ENCODE data around the gene HOXB3.

HOXB3 gene

DNA sequence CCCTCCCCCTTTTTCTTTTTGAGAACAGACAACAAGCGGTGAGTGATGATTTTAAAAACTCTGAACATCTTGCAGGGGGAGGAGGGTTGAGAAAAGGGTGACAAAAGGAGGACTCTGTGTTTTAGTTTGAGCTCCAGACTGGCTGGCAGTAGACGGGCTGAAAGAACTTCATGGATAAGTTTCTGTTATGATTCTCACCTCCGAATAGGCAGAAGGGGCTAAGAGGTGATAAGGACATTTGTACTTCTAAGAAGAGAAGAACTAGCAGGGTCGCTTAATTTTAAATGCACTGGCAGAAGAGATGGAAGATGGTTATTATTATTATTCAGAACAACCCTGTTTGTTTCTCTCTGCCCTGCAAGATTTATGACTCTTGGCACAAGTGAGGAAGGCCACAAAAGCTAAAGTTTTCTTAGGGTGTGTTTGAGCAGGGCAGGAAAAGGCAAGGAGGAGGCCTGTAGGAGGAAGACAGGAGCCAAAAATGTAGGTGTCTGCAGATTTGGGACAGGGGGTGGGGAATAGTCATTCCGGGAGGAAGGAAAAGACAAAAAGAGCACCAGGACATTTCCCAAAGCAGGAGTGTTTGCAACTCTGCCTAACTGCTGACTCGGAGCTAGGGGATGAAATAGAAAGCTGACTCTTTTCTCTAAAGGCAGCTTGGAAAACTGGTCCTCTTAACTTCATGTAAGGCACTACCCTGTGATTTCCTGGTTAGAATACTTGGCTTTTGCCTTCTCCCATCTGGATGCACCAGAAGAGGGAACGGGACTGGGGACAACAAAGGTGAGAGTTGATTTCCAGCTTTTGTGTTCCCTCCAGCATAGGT is 33.3 kb downstream of the HOXB3 start:
- DNase-seq (ENCODE audit: low read depth) = no peak

DNA sequence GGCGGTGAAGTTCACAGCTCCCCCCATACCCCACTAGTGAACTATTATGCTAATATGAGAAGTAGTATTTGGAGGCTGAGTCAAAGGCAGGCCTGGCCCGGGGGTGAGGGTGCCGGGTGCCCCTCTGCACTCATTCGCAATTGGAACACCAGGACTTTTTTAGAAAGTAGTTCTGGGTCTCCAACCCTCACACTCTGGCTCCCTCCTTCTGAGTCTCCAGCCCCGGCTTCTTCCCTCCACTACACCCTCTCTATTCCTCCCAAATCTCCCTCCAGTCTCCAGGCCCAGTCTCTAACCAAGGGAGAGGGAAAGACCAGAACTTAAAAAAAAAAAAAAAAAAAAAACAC is 33.8 kb downstream of the HOXB3 start:
- DNase-seq (ENCODE audit: low read depth) = no peak

DNA sequence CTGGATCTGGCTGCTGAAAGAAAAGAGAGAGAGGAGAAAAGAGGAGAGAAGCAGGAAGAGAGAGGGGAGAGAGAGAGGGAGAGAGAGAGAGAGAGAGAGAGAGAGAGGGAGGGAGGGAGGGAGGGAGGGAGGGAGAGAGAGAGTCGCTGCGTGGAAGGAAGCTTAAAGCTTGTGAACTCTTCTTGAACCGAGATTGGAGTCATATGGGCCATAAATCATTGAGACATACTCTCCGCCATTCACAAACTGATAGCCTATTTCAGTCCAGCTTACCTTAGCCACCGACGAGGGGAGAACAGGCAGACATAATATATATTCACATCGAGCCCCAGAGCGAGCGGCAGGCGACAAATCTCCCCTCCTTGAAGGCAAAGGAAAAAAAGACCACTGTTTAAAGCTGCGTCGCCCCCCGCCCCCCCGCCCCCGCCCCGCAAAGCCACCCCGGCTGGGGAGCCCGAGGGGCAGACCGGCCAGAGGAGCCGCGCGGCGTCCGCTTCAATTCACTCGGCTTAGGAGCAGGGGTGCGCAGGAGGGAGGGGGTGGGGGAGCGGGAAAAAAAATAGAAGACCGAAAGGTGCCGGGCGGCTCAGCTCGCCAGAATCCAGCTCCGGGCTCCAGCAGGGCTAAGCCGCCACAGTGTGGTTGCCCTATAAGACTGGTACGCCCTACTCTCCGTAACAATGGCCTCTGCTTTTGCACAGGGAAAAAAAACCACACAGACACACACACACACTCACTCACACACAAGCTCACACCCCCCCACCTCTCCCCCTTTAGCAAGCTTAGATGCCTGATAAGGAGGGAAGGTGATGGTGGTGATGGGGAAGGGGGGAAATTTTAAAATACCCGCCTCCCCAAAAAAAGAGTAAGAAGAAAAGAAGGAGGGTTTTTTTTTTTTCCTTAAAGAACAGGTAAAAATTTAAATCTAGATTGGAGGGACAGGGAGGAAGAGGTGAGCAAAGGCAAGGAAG is 34.5 kb downstream of the HOXB3 start:
- no peak for DNase-seq (ENCODE audit: low read depth)

DNA sequence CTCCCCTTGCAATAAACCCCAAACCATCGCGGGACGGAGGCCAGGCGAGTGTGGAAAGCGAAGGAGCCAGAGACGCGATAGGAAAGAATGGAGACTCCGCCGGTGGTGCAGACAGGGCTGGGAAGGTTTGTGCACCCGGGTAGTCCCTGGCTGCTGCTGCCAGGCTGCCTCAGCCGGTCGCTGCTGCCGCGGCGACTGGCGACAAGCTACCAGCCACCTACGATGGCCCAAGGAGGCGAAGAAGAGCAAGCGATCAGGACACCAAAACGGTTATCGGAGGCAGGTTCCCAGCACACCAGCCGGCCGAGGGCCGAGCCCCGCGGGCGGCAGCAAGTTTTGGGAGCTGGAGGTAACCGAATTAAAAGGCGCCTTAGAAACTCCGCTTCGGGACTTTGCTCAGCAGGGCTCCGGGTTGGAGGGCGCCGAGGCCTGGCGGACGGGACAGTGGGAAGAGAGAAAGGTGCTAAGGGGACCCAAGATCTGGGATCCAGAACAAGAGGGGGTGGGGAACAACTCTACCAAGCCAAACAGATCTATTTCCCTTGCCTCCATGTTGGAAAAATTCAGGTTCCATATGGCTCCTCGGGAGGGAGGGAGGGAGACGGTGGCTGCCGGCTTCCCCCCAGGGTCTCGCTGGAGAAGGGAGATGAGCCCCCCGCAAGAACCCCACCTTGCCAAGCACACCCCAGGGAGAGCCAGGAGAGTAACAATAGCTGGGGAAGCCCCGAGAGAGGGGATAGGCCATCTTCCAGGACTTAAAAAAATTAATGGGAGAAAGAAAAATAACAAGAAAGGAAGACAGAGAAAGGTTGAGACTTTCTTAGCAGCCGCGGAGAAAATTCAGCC is 35.4 kb downstream of the HOXB3 start:
- DNase-seq (ENCODE audit: low read depth) = no peak

DNA sequence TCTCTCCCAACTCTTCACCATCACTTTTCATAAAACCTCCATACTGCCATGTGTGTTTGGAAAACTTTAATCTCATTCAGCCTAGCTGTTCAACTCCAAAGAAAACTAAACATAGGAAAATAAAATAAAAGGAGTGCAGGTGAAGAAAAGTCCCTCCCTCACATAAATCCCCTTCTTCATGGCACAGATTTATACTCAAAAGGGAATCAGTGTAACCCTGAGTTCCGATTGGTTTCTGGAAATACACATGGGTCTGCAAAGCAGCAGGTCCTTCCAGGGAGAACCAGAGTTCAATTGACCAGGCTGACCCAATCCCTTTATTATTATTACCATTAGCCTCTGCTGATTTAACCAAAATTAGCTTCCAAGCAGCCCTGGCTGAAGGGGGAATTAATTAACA is 36.2 kb downstream of the HOXB3 start:
- no peak for DNase-seq (ENCODE audit: low read depth)

DNA sequence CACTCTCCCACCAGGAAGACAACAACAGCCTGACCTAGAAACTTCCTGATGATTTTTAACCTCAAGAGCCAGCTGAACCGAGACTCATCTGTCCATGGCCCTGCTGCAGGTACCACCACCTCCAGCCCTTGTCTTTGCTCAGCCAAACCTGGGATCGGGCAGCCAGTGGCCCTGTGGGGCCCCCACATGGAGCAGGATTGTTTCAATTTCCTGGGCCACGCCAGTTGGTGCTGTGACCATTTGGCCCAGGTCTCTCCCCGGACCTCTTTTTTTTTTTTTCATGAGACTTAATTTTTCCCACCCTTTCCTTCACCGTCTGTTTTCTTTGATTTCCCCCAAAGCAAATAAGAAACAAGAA is 36.9 kb downstream of the HOXB3 start:
- DNase-seq (ENCODE audit: low read depth) = no peak

DNA sequence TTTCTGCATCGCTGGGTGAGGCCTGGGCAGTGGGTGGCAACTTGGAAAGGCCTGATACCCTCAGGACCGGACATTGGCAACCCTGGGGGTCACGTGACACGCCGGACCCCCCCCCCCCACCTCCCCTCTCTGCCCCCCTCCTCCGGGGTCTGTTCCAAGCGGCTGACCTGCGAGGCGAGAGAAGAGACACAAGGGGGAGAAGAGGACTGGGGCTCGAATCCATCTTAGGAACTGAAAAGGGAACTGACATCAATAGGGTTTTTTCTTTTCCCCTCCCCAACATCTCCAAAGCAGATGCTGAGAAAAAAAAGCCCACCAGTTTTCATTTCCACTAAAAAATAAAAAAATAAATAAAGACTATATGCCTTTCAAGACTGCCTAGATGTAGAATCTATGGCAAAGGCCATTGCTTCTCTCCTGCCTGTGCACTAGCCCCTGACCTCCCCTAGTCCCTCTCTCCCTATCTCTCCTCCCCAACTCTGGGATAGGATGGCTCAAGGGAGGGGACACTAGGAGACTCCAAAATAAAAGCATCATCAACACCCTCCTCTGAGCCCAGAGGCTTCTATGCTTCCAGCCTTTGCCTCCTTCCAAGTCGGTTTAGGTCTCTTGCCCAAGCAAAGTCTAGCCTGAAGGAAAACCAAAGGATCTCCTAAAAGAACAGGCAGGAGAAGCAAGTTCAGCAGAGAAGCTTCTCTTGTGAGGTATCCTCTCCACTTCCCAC is 37.4 kb downstream of the HOXB3 start:
- DNase-seq (ENCODE audit: low read depth) = no peak

DNA sequence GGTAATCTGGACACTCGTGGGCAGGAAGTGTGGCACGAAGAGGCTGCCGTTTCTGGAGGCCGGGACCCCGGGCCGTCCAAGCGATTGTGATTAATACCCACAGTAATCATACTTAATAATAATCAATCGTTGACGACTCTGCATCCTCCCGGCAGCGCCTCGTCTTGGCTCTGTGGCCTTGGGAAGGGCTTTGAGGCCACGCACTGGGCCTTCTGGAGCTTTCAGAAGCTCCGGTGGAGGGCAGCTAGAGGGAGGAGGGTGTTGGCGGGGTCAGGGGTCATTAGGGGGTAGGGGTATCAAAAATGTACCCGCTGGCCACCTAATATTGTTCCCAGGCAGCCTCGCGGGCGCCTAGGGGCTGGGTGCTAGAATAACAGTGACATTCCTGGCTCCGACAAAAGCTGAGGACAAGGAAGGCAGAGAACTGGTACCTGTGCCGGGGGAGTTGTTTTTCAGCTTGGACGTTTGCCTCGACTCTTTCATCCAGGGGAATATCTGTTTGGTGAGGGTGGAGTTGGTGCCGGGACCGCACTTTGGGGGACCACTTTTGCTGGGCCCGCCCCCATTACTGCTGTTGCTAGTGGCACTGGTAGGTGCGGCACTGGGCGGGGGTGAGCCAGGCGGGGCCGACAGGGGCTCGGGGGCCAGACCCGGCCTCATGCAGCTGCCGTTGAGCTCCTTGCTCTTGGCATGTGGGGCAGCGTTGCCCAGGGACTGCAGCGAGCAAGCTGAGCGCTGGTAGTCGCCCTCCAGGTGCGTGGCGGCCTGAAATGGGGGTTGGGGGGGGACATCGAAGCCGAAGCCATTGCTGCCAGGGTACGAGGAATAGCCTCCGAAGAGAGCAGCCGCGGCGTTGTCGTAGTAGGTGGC is 38.2 kb downstream of the HOXB3 start:
- DNase-seq (ENCODE audit: low read depth) = no peak

DNA sequence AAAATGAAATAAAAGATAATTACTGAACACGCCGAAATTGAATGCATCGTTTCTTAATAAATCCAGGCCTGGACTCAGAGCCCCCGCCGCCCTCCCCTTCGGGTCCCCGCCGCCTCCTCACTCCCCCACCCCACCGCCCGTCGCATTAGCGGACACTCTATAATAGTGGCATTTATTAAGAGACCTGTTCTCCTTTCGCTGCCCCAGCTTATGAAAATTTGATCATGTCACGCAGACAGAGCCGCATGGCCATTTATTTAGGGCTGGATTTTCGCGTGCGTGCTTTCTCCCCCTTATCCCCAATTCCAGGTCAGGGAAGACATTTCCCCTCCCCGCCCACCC is 38.9 kb downstream of the HOXB3 start:
- DNase-seq (ENCODE audit: low read depth) = no peak

DNA sequence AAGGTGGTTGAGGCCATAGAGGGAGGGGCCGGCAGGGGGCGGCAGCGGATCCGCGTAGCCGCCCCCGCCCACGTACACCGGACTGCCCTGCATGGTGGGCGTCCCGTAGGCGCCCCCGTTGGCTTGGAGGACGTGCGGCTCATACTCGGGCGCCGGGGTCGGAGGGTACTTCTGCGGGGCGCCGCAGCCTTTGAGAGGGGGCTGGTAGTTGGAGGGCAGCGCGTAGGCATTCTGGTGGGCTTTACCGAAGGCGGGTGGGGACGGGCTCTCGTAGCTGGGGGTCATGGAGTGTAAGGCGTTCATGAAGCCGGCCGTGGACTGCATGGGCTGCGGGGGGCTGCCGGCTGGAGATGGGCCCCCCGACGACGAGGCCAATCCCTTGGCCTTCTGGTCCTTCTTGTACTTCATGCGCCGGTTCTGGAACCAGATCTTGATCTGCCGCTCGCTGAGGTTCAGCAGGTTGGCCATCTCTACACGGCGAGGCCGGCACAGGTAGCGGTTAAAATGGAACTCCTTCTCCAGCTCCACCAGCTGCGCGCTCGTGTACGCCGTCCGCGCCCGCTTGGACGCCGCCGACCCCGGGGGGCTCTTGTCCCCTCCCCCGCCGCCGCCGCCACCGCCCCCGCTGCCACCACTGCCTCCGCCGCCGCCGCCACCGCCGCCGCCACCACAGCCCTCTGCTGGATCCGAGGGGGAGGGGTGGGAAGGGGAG is 39.4 kb downstream of the HOXB3 start:
- no peak for DNase-seq (ENCODE audit: low read depth)

DNA sequence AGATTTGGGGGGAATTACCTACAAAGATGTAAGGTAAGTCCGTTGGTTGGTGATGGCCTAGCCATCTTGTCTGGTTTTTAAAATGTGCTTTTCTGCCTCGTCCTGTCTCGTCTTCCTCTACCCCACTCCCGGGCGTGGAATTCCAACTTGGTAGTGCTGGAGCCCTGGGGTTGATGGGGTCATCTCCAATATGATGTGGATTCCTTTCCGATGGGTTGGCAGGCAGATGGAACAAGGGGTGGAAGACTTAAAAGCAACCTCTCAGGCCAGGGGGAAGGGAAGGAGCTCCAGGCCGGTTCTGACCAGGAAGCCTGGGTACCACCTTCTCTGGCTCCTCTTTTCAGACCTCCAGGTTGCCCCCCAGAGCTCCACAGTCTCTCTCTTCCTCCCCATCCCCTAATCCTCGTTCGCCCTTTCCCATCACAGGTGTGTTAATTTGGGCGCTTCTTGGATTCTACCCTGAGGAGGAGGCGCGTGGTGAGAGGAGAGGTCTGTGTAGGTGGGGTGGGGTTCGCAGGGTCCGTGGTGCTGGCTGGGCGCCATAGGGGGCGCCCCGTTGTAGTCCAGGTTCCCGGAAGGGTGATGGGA is 40.0 kb downstream of the HOXB3 start:
- no peak for DNase-seq (ENCODE audit: low read depth)

DNA sequence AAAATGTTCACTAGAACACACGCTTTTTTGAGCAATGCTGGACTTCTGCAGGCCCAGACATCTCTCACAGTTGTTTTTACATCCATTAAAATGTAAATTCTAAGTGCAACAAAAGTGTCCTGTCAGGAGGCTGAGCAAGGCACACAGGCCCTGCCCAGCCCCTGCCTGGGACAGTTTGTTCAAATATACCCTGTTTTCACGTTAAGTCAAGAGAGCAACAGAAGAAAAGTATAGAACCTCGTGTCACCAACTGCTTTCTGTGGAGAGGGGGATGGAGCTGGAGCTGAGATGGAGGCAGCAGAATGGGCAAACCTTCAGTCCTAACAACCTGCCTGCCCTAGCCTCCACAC is 40.8 kb downstream of the HOXB3 start:
- DNase-seq (ENCODE audit: low read depth) = no peak

DNA sequence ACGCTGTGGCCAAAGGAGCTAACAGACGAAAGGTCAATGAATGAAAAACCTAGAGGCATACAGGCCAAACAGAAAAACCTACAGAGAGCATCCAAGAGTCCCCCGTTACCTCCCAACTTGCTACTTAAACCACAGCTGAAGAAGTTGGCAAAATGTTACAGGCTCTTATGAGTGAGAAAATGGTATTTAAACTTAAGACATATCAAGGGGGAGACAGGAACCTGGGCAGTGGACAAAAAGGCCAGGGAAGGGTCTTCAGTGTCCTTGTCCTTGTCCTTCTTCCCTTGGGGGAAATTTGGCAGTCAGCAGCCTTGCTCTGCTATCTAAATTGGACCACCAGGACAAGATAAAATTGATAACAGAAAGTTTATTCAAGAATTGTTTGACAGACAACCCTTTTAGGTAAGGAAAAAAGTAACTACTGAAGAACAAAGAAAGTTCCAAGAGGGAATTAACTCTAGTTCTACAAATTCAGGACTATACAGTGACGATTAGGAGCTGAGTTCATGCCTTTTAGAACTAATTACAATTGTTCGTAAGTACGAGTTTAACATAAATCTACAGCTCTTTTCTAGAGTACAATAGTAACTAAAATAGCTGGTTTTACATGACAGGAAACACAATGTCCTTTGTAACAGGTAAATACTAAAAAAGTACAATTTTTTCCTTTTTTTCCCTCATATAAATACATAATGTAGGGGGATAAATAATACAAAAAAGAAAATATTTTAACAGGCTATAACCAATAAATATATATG is 41.3 kb downstream of the HOXB3 start:
- no peak for DNase-seq (ENCODE audit: low read depth)

DNA sequence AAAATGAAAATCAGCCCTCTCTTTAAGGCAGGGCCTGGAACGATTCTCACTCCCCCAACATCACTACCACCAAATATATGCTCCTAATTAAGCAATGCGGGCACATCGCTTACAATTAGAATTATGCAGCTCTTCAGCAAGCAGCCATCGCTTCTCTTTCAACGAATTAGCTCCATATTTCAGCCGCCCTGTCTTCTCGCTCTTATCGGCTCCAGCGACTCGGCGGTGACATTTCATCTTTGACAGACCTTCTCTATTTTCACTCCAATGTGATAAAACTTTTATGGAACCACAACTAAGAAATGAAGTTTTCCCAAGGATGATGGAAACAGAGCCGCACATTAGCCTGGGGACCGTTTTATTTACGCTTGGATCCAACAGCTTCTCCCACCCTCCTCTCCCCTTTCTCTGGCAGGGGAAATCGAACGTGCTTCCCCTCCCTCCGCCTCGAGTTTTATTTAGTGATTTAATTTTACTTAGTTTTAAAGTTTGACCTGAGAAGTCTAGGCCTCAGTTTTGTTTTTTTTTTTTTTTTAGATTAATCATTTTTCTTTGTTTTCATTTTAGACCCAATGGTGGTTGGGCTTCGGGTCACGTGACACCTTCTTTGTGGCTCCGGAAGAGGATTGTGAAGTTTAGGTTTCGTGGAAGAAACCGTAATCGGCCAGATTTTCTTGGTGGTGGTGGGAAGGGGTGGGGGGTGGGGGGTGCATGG is 42.1 kb downstream of the HOXB3 start:
- no peak for DNase-seq (ENCODE audit: low read depth)

DNA sequence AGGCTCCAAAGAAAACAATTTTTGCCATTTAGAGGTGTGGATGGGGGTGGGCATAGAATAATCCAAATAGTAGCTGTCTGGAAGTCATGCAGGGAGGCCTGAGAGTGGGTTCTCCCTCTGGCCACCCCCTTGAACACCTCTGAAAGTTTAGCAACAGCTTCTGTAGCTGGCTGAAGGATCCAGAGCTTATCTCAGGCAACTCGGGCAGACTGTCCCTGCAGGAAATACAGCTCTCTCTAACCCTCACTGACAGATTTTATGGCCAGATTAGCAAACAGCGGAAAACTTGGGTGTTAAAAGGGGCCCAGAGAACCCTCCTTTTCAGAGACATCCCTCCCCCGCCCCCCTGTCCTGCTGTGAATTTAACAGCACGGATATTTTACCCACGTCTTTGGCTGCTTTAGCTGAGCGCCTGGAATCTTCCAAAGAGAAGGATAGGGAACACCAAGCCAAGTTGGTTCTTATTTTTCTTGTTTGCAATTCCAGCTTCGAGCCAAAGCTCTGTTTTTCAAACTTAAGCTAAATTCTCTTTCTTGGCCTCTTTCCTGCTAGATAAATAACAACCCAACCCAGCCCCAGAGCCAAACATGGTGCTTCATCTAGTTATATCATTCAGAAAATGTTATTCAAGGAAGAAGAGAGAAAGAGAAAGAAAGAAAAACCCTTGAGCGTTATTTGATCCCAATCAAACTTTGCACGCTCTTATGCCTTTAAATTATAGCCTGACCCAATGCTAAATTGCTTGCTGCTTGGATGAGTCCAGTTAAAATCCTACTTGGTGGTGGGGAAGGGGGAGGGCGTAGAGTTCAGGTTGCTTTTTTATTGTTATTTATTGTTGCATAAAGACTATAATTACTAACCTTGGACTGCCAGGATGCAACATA is 42.9 kb downstream of the HOXB3 start:
- no peak for DNase-seq (ENCODE audit: low read depth)

DNA sequence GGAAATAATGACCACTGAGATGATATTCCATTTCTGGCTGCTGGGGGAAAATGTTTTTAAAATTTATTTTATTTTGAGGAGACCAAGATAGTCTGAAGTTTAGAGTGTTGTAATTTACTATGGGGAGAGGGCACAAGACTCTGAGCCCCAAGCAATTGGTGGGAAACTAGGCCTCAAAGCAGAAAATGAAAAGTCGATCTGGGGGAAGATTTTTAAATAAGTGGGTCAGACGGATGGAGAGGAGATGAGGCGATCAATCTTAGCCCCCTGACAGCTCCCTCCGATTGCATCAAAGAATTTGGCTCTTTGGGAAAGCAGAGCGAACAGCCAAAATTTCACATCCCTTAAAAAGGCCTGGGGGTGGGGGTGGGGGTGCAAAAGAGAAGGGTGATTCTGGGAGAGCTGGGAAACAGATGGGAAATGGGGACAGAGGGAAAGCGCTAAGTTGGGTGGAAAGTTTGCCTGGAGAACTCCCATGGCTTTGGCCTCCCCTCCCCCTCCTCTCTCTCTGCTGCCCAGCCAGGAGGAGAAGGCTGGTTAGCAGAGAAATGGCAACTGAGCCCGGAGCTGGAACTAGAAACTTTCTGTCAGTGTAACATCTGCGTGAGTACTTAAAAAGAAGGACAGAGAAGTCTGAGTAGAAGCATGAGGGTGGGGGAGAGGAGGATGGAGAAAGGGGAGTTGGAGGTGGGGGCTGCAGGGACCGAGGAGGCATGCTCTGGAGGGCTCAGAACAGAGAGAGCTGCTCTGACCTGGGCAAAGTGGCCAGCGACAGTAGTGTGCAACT is 43.7 kb downstream of the HOXB3 start:
- no peak for DNase-seq (ENCODE audit: low read depth)

DNA sequence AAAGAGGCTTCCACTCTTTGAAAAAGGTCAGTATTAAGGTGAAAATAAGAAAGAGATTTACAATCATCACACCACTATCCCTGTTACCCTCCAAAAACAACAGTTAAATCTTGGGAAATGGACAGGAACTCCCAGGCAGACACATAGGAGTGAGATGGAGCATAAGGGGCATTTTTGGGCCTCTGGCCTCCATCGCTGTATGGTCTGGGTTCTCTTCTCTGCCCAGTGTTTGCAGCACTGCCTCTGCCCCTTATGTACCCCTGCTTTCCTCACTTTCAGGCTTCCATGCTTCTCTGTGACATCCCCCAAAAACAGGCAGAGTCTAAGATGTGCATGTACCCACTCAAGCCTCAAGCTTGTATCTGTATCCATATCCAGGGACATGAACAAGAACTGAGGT is 44.5 kb downstream of the HOXB3 start:
- no peak for DNase-seq (ENCODE audit: low read depth)

All from stimulated activated CD8-positive, alpha-beta memory T cell treated with anti-CD3 and anti-CD28 coated beads, Interleukin-12 subunit alpha, Interleukin-12 subunit beta, amount 100 ng/mL, for 4 hours (primary cell).